GM18951 (cell line): ENCODE results near the gene ZNF837.

Source experiments
- POLR2A ChIP-seq: IDR thresholded peaks from 4 replicates; pipeline ENCODE4 v1.6.1; 2011; ENCODE audit warnings: mild to moderate bottlenecking; ENCODE audit not compliant: insufficient read length, insufficient read depth; ENCODE audit errors: extremely low read depth
- in situ Hi-C: fragments of 300-500 bp; cut with MboI; formaldehyde crosslinking; loops from one replicate; pipeline ENCODE4 v1.12.0; 2022; ENCODE audit warnings: low sequenced_read_pairs, mixed read lengths, inconsistent platforms; ENCODE audit not compliant: unreplicated experiment

The ZNF837 gene

GRCh38 chr19:58346961-58347929 lies 33.6 kb downstream of the ZNF837 start:
- TF ChIP-seq POLR2A = peak; percentile 87
- in situ Hi-C loops = no loop called here

GRCh38 chr19:58345558-58345957 lies 35.3 kb downstream of the ZNF837 start:
- no peak for TF ChIP-seq POLR2A
- in situ Hi-C loops = no loop called here

GRCh38 chr19:58338825-58339558 lies 41.8 kb downstream of the ZNF837 start:
- in situ Hi-C loops = no loop called here
- no peak for TF ChIP-seq POLR2A

- in situ Hi-C loops = no loop called here
- TF ChIP-seq POLR2A = no peak
Observed at GRCh38 chr19:58338336-58338735, 42.5 kb downstream of the ZNF837 start.

- no peak for TF ChIP-seq POLR2A
- in situ Hi-C loops = no loop called here
Observed at GRCh38 chr19:58336820-58337219, 44.0 kb downstream of the ZNF837 start.

GRCh38 chr19:58336216-58336615 lies 44.6 kb downstream of the ZNF837 start:
- no peak for TF ChIP-seq POLR2A
- in situ Hi-C loops = no loop called here

GRCh38 chr19:58335630-58336029 lies 45.2 kb downstream of the ZNF837 start:
- in situ Hi-C loops = no loop called here
- TF ChIP-seq POLR2A = no peak

- in situ Hi-C loops = no loop called here
- no peak for TF ChIP-seq POLR2A
Observed at GRCh38 chr19:58334691-58335249, 46.1 kb downstream of the ZNF837 start.

- in situ Hi-C loops = no loop called here
- no peak for TF ChIP-seq POLR2A
Observed at GRCh38 chr19:58332697-58333096, 48.1 kb downstream of the ZNF837 start.

- in situ Hi-C loops = no loop called here
- TF ChIP-seq POLR2A = no peak
Observed at GRCh38 chr19:58330458-58330857, 50.4 kb downstream of the ZNF837 start.

- no peak for TF ChIP-seq POLR2A
- in situ Hi-C loops = no loop called here
Observed at GRCh38 chr19:58328999-58329398, 51.8 kb downstream of the ZNF837 start.

- in situ Hi-C loops = no loop called here
- TF ChIP-seq POLR2A = peak; percentile 73
Observed at GRCh38 chr19:58326914-58327726, 53.7 kb downstream of the ZNF837 start, which contains the start of gene ZSCAN22. Gene ZSCAN22 (plus strand): TSS chr19:58326994. CDS start chr19:58334803, 7,809 bp downstream.
